CMK (cell line): ENCODE data around the gene PXDN.
"Not testable (repeated sequence)": the region's sequence is repeated elsewhere in the genome, so short reads cannot be mapped to it uniquely, and the experiment has no call there.

Source experiments
- DNase-seq: peaks from one replicate; pipeline ENCODE4 v3.0.0-alpha.2; 2010; ENCODE audit warnings: low read depth

Gene PXDN

DNA sequence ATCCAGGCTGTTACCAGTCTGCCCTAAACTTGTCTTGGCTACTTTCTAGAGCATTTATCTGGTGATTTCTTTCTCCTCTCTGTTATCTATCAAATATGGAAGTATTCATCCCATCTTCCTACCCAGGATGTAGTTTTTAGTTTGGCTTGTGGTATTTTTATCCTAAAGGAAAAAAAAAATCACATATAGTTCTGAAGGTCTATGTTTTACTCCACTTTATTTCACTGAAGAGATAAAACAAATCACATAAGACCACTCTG lies 62.2 kb downstream of the PXDN start:
- no peak for DNase-seq

DNA sequence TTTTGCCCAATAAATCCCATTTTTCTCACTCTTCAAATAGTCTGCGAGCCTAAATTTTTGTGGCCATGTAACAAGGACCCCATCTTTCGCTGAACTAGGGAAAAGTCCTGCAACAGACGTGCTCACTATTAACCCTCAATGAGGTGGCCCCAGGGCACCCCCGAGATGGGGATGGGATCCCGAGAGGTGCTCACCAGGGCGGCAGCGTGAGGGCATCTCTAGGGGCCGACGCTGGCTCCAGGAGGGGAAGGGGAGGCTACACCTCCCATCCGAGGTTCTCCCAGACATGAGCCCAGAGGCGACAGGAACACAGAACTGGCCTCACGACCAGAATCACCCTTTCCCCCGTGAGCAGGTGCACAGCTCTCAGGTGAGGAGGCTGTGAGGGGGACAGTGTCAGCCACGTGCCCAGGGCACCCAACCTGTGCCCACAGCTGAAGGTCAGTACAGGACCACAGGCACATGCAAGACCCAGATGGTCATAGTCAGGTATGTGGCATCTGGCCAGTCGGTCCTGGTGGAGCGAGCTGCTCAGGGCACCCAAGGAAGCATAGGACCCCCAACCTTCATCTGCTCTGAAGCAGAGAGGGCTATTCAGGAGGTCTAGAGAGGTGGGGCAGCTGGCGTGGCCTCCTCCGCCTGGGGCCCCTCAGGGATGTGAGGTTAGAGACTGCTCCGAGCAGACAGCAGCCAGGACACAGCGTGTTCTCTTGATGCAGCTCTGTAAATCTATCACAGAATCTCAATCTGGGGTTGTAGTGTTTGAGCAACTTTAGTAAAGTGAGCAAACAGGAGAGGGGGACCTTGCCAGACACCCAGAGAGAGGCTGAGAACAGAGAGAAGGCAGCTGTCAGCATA lies 62.8 kb downstream of the PXDN start:
- DNase-seq, result no peak

DNA sequence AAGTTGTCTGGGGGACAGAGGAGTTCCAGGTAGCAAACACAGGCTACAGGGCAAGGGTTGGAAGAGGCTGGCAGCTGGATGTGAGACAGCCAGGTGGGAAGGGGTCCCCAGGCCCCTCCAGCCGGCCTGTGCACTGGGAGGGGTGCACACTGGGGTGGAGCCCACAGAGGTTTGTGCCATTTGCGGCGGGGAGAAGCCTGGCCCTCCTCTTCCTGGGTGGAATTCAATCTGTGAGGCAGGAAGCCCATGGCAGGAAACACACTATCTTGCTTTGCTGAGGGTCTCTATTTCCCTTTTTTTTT lies 63.3 kb downstream of the PXDN start:
- DNase-seq, result no peak

DNA sequence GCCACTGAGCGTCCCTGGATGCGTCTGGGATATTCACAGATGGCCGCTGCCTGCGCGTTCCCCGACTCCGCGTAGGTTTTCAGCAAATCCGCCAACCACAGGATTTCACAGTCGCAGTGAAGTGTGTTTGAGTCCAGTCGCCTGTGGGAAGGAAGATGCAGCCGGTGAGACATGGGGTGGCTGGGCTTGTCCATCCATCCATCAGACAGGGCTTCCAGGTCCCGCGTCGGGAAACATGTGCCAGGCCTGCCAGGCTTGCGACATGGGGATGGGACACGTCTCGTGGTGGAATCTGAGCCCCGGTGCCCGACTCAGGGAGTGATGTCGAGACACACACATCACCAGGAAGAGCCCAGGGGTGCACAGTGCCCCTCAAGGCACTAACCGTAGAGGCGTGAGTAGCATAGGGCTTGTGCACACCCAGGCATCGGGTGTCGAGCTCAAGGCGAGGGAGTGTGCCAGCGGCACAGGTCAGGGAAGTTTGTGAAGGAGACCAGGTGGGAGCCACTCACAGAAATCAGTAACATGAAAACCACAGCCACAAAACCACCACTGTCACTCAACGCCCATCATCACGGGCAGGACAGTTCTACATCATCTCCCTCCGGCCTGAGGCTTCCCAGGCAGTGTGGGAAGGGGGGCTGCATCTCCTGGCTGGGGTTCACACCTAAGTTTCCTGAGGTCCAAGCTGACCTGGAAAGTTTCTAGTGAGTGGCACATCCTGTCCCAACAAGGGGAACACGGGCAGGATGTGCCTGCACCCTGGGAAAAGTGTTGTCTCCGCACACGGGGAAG lies 63.9 kb downstream of the PXDN start:
- DNase-seq, result no peak

DNA sequence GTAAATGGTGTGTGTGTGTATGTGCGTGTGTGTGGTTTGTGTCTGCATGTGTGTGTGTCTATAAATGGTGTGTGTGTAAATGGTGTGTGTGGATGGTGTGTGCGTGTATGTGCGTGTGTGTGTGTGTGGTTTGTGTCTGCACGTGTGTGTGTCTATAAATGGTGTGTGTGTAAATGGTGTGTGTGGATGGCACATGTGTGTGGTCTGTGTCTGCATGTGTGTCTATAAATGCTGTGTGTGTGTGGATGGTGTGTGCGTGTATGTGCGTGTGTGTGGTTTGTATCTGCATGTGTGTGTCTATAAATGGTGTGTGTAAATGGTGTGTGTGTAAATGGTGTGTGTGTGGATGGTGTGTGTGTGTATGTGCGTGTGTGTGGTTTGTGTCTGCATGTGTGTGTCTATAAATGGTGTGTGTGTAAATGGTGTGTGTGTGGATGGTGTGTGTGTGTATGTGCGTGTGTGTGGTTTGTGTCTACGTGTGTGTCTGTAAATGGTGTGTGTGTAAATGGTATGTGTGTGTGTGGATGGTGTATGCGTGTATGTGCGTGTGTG lies 64.8 kb downstream of the PXDN start:
- not testable (repeated sequence) for DNase-seq

DNA sequence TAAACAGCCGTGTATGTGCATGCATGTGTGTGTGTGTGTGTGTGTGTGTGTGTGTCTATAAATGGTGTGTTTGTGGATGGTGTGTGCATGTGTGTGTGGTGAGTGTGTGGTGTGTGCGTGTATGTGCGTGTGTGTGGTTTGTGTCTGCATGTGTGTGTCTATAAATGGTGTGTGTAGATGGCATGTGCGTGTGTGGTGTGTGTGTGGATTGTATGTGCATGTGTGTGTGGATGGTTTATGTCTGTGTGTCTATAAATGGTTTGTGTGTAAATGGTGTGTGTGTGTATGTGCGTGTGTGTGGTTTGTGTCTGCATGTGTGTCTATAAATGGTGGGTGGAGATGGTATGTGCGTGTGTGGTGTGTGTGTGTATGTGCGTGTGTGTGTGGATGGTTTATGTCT lies 65.2 kb downstream of the PXDN start:
- not testable (repeated sequence) for DNase-seq

DNA sequence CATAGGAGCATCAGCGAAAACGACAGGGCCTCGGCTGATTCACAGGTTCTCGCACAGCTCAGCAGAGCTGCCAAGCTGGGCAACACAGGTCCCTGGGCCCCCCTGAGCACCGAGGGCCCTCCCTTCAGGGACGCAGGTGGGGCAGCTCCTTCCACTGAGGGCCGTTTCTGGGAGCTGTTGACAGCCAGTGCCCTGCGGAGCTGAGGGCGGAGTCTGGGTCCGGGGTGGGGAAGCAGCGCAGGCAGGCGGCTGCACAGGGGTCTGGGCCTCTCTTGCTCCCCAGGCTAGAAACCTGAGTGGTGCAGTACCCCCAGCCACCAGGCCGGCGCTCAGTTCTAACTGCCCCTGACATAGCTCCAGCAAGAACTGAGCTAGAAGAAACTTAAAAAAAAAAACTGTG lies 65.7 kb downstream of the PXDN start:
- no peak for DNase-seq

DNA sequence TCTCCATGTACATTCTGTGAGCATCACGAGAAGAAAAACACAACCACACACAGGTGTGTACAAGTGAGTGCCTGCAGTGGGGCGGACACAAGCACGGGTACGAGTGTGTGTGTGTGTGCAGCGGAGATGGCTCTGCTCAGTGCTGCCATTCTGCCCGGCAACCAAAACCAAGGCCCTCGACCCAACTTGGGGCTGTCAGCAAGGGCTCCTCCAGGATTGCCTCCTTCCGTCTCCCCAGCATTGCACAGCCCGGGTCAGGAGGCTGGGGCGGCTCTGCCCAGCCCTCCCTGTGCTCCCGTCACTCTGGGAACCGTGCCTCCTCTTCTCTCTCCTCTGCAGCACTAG lies 66.5 kb downstream of the PXDN start:
- no peak for DNase-seq

DNA sequence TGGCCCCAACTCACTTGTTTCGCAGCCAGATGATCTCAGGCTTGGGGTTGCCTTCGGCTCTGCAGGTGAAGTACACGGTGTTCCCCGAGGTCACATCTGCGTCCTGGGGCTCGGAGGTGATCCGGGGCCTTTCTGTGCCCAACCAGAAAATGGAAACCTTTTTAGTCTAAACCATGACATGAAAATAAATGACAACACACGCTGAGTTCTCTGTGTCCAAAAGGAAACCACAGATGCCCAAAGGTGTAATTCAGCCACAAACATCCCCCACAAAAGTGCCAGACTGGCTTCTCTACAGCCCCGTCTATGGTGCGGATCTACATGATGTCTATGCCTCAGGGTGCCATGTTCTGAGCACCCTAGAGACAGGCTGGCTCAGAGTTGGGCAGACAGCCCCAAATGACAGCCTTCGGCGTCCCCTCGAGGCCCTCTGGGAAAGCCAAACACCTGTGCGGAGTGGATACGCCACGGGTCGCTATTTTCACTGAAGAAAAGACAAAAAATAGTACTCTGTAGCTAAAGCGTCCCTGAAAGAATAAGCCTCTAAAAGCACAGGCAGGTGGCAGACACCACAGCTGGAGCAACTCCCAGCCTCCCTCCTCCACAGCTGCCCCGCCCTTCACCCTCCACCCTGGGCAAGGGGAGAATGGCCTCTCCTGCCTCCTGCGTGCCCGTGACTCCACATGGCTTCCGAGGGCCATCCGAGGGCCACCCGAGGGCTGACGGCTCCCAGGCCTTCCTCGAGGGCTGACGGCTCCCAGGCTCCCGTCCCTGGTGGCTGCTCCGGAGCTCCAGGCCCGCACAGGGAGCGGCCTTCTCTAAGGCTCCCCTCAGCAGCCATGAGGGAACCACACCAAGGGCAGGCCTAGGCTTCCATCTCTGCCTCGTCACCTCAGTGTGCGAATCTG lies 67.1 kb downstream of the PXDN start:
- DNase-seq, result no peak

DNA sequence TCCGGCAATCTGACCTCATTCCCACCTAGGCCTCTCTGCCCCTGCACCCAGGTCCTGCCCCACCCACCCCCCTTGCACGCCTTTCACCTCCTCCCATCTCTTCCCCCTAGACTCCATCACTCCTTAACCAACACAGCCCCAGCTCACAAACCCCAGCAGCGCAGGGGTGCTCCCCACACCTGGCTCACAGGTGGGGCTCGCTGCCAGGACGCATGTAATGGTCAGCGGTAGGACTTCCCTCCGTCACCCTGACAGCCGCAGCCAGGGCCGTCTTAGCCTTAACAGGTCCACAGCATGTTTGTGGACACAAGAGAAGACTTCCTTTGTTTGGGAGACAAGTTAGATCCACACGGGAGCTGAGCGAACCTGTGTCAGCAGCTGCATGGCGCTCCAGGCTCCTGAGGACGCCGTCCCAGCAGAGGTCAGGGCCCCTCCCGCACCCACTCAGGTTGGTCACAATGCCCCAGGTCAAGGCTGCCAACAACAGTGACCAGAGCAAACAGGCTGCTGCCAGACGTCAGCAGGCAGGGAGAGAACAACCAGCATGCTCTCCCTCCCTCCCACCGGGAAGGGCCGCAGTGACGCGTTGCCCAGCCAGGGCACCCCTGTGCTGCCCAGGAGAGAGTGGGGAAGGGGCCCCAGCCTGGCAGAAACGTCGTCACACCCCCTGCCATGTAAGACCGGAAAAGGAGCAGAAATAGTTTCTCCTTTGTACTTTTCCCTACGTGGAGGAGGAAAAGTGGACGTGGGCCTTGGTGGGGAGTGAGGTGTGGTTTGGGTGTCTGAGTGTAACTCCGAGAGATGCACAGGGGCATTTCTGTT lies 68.0 kb downstream of the PXDN start:
- DNase-seq, result no peak

DNA sequence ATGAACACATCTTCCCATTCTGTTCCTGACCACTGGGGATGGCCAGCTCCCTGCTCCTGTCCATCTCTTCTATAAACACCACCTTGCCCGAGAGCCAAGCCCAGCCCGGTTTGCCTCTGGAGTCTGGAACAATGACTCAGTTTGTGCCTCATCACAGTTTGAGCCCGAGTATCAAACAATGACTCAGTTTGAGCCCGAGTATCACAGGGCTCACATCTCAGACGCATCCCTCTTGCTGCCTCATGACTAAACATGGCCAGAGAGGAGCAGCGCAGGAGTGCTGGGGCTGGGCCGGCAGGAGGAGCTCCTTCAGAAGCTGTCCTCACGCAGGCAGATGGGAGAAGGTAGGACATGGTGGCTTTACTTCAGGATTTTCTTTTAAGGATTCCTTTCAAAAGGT lies 68.7 kb downstream of the PXDN start:
- no peak for DNase-seq

DNA sequence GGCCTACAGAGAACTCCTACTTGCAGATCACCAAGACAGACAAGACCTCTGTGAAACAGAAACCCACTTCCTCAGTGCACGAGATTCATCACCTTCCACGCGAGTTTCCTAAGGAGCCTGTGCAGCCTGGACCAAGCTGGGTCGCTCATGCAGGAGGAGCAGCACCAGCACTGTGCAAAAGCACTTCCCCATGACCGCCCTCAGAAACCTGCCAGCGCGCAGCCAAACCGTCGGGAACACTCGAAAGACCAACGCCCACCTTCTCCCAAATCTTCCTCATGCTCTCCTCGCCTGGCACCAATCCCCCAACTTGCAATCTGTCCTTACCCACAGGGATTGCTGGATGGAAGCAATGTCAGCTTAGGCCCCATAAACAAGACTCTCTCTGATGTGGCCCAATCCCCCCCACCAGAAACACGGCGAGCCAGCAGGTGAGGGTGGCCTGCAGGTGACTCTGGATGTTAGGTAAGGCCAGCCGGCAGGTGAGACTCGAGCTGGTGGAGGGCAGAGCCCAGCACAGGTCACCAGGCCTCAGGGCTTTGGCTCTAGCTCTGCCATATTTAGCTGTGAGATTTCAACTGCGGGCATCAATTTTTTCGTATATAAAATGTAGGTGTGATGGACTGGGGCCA lies 69.4 kb downstream of the PXDN start:
- DNase-seq, result no peak

DNA sequence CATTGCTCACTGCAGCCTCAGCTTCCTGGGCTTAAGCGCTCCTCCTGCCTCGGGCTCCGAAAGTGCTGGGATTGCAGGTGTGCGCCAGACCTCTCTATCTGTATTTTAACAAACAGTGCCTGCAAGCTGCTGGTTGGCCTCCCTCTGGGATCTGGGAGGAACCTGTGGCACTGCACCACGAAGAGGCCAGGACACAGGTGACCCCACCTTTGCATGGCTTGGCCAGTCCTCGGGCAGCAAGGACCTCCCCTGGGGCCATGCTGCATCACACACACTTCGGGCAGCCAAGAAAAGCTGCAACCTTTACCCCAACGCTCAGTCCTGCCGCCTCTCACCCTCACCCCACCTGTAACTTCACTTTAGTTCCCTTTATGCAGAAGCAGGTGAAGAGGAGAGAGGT lies 70.0 kb downstream of the PXDN start:
- no peak for DNase-seq

DNA sequence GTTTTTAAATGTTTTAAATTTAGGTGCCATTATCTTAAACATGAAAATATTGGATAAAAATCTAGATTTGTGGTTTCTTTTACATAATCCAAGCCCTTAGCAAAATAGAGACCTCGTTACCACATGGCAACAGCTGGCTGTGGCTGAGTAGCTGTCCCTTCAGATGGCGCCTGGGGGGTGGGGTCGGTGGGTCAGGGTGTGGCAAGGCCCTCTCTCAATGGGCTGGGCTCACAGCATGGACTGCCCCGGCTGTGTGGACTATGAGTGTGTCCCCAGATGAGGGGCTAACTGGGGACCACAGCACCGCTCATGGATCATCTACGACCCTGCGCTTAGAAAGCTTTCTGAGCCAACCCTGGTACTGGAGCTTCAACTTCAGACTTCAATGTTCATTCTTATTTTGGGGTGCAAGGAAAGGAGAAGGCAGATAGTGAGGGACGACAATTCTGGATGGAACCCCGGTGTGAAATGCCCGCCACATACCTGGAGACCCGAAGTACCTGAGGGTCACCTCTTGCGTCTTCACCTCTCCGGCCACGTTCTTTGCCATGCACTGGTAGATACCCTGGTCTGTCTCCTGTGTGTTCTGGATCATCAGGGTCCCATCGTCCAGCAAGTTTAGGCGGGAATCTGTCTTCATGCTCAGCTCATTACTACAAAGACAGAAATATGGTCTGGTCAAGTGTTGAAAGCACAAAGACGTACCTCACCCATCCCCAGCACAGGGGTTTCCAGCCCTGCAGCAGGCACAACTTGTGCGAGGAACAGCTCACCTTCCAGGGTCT lies 71.0 kb downstream of the PXDN start:
- no peak for DNase-seq

DNA sequence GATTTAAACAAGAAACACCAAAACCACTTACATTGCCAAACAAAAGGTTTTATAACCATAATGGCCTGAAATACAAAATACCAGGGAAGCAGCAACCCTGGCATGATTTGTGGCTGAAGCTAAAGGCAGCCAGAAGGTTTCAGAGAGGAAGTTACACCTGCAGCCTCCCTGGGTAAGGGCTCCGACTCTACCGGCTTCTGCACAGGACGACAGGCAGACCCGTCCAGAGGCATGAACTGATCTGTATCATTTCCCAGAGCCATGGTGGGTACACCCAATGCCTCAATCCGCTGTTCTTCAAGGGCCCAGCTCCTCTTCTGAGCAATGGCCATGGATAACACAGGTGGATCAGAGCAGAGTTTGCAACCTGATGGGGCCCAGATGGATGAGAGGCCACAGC lies 71.6 kb downstream of the PXDN start:
- DNase-seq, result no peak

DNA sequence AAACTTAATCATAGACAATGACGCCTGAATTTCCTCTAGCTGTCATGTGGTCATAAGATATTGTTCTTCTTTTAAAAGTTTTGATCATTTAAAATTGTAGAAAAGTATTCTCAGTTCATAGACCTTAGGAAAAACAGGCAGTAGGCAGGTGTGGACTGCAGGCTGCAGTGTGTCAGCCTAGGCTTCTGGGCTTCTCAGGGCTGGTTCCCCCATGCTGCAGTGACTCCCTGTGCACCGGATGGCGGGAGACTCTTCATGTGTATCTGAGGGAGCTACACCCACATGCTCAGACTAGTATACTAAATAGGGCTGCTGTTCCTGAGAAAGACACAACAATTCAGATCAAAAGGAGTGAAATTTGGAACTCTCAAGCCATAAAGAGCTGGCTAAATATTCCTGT lies 72.4 kb downstream of the PXDN start:
- no peak for DNase-seq

DNA sequence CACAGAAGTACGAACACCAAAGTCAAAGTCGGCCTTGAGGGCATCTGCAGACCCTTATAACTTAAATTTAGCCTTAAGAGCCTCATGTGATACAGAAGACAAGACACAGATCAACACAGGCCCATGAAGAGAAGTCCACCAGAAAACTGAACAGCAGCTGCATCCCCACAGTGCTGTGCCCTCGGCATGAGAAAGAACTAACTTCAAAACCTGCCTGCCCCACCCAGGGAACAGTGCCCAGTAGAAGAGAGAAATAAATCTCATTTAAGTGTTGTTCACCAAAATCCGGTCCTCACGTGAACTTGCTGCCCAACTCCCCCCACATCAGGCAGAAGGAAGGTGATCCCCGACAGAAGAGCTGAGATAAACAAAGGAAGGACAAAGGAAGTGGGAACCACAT lies 73.7 kb downstream of the PXDN start:
- no peak for DNase-seq

DNA sequence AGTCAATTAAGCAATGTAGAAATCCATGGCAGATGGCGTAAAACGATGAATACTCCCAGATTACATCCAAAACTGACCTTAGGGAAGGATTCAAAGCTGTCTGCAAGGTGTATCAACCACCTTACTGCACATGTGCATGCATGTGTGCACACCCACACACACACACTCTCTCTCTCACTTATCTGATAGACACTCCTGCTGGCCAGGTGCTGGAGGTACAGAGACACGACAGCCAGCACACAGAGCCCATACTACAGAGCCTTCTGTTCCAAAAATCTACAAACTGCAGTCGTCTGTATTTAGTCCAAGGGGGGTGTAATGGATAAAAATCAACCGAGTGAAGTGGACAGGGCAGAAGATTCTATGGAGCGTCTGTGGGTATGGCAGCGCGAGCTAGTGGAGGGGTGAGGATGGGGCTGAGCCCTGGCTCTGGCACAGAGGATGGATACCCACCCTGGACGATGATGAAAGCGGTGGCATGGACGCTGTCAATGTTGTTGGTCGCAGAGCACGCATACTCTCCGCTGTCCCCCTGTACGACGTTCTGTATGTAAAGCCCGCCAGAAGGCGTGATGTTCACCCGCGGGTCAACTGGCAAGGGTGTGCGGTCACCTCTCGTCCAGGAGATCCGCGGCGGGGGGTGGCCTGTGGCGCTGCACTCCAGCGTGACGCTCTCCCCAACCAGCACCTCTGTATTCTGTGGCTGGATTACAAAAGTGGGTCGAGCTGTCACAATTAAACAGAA lies 78.4 kb downstream of the PXDN start:
- no peak for DNase-seq

DNA sequence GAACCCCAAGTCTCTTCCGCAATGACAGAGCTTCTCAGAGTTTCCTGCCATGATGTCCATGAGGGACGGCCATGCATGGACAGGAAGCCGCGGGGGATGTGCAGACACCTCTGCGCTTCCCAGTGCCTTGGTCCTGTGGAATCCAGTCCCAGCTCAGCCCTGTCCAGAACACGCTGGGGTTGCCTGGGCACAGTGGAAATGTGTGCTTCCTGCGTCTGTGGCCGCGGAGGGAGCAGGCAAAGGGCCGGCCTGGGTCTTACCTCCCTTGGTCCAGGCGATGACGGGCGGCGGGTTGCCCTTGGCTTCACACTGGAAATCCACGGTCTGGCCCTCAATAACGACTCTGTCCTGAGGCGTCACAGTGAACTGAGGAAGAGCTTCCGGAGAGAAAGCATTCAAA lies 79.6 kb downstream of the PXDN start:
- DNase-seq, result no peak

DNA sequence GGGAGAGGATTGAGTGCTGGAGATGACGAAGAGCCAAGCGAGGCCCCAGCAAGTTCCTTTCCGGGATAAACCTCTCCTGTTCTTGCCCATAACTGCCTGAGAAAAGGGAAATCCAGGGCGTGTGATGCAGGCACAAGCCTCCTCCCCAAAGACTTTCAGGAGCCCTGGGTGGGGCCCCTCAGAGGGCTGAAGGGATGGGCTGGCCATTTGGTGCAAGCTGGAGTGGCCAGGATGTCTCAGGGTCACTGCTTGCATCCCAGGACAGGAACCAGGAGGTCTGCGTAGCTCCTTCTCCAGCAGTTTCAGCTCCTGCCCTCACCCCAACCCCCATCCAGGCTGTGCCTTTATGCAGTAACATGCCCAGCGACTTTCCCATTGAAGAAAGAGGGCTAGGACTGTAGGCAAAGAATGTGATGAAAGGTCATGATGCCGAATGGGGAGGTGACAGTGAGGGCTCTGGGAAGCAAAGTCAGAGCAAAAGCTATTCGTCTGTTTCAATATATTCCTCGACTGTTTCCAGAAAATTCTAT lies 80.2 kb downstream of the PXDN start:
- no peak for DNase-seq
